NOMO-1 treated with dmso at 0.1 percent for 144 hours (cell line): ENCODE data around the gene CPXM2.

Experiments
- DNase-seq: peaks from one replicate; lab custom pipeline; 2025; ENCODE audit not compliant: unreplicated experiment; lab: John Stamatoyannopoulos, UW

Gene CPXM2

GRCh38 chr10:123804716-123805115 lies 86.9 kb downstream of the CPXM2 start:
- no peak for DNase-seq

- DNase-seq, result no peak
Observed at GRCh38 chr10:123800821-123801220, 90.8 kb downstream of the CPXM2 start.

DNA sequence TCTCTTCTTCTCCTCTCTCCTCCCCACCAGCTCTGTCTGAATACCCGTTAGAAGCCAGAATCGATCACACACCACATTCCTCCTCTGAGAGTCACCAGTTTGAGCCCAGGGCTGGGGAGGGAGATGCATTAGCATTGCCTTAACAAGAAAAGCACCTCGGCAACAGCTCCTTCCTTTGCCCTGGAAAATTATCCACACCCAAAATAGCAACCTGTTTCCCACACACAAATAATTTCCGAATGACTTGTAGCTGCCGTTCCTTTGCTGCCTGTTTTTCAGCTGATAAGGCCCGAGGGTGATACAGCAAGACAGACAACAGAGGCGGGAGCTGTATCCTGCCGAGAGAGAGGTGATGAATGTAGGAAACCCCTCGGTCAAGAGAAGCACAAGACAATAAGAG lies 91.3 kb downstream of the CPXM2 start:
- DNase-seq, result no peak

- DNase-seq, result no peak
Observed at GRCh38 chr10:123798856-123799255, 92.8 kb downstream of the CPXM2 start.

- DNase-seq, result no peak
Observed at GRCh38 chr10:123797813-123798212, 93.8 kb downstream of the CPXM2 start.

DNA sequence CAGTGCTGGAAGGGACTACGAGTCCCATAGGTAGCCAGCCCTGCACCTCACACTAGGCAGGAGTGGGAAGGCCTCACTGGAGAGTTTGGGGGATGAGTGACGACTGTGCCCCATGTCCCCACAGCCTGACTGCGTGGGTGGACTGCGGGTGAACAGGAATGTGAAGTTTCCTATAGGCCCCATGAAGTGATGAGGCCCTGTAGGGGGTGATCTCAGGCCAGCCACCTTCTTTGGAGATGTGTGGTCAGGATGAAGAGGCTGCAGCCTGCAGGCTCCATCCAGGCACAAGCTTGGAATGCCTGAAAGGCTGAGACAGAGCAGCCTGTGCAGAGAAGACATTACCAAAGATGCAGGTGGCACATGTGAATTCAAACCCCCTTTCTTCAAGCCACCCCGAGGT lies 94.9 kb downstream of the CPXM2 start:
- no peak for DNase-seq

GRCh38 chr10:123795846-123796590 lies 95.6 kb downstream of the CPXM2 start:
- no peak for DNase-seq

DNA sequence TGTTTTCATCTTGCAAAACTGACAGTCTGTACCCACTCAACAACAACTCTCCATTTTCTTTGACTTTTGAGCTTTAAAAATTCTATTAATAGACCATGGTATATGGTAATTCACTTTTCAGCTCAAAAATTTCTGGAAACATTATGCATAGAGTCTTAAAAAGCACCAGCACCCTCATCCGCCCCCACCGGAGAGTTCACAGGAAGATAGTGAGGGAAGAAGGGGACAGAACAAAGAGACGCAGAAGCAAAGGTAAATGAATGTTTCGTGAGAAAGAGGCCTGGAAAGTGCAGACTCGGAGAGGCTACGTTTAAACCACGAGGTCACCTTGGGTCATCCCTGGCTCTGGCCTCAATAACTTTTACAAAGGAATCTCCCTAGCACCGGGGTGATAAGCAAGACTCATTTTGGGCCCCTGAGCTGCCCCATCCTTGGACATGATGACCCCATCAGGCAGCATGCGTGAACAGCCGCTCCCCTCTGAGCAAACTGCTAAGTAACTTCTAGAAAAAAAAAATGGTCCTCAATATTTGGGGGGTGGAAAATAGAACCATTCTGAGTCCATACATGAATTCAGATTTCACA lies 96.3 kb downstream of the CPXM2 start:
- DNase-seq, result no peak

- no peak for DNase-seq
Observed at GRCh38 chr10:123792248-123792978, 99.2 kb downstream of the CPXM2 start.

DNA sequence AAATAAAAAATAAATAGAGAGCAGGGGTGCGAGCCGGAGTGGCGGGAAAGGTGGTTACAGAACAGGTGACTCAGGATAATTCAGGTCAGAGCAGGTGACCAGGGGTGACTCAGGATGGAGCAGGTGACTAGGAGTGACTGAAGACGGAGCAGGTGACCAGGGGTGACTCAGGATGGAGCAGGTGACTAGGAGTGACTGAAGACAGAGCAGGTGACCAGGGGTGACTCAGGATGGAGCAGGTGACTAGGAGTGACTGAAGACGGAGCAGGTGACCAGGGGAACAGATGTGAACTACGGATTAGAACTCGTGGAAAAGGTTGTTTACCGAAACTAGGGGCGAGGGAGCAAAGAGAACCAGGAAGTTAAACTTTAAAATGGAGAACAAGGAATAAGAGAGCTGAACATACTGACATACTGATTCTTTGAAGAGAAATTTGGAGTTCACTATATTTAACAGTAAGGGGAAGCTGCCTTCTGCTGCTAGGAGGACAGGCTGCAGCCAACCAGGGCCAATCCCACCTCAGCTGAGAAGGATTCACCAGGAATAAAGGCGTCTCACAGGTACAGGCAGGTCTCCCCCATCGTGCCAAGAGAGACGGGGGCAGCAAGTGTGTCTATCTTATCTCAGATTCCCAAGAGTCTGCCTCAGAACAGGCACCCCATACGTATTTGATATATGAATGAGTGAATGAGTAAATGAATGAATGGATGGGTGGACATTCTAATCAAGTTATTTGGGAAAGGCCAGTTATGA lies 101.3 kb downstream of the CPXM2 start:
- no peak for DNase-seq

- no peak for DNase-seq
Observed at GRCh38 chr10:123788981-123789380, 102.6 kb downstream of the CPXM2 start.

GRCh38 chr10:123787566-123787965 lies 104.0 kb downstream of the CPXM2 start:
- no peak for DNase-seq

DNA sequence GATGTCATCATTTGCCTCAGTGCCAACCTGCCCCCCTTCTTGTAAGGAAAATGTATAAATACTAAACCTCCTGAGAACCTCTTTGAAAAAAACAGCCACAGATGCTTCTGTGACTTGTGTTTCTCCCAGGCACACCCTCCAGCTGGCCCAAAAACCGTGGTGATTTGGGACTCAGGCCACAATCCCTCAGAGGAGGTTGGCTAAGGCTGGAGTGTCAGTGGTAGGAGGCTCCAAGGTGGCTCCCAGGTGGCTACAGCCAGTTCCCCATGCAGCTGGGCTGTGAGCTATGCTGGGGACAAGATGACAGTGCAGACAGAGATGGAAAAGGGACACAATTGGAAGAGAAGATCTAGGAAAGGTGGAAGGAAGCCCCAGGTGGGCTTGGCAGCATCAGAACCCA lies 104.7 kb downstream of the CPXM2 start:
- no peak for DNase-seq

GRCh38 chr10:123786306-123786705 lies 105.3 kb downstream of the CPXM2 start:
- no peak for DNase-seq

- no peak for DNase-seq
Observed at GRCh38 chr10:123784646-123785045, 107.0 kb downstream of the CPXM2 start.

DNA sequence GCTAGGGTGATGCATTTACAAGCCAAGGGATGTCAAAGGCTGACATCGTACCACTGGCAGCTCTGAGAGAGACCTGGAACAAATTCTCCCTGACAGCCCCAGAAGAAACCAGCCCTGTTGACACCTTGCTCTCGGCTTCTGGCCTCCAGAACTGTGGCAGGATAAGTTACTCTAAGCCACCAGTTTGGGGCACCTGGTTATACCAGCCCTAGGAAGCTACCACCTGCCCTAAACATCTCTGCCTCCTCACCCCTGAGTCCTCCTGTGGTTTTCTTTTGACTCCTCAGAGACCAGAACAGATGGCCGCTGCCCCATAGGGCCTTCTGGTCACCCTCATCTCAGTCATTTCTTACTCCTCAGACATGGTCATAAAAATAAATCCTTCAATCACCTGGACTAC lies 107.4 kb downstream of the CPXM2 start:
- DNase-seq, result no peak

DNA sequence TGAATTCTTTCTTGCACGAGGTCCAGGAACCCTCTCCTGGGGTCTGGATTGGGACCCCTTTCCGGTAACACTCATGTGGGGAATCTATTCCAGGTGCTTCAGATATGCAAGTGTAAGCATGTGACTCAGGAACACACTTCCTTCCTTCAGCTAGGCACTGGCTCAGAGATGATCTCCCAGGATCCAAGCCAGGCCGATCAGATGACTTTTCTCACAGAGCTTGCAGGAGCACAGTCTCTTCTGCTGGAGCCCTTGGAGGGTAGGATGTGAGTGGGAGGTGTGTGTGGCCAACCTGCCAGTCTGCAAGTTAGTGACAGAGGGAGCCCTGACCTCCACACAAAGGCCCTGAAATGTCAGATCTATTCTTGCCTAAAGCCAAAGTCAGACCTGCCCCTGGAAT lies 108.3 kb downstream of the CPXM2 start:
- no peak for DNase-seq

- DNase-seq, result no peak
Observed at GRCh38 chr10:123782549-123782948, 109.1 kb downstream of the CPXM2 start.

DNA sequence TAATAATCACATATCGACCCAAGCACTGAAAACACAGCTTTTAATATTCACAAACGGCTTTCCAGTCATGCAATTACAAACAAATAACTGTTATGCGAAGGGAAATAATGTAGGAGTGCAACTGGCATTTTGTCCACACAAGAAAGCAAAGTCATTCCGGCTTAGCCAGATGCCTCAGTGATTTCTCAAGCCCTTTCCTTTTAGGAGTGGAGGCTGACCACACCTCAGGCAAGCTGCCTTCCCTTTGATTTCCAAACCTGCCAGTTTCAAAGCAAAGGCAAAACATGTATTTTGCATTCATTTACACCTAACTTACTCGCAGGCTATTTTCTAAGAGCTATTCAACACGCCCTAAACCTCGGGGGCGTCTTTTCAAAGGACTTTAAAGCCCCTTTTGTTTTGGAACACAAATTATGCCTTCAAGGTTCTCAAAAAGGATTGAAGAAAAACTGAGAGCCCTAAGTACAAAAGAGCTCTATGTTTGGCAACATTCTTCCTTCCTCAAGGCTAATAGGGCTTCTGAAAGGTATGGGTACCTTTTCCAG lies 109.6 kb downstream of the CPXM2 start:
- no peak for DNase-seq

DNA sequence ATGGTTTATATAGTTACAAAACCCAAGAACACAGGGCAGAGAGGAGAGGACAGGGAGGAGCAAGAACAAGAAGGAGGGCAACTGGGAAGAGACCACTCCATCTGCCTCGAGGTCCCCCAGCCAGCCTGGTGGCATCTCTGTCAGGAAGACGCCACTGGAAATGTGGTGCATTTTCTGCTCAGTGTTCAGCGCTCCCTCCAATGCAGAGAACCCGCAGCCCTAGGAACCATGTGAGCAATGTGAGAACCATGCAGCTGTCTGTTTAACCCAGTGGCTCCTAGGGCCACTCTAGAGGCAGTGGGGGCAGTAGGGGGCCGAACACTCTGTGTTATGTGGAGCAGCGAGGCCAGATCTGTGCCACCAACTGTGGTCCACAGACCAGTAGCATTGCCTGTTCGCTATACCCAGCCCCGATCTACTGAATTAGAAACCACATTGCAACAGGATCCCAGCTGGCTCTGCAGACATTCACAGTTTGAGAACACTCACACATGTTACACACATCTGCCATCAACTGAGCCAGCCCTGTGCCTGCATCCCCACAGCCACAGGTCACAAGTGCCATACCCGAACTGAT lies 110.2 kb downstream of the CPXM2 start:
- DNase-seq, result no peak
